SW 1271 (cell line): ENCODE data around the gene BCAS3.

ENCODE experiments used
- DNase-seq, 2 experiments: peaks; one replicate each; lab custom pipeline; 2025; lab: John Stamatoyannopoulos, UW

BCAS3 gene

DNA sequence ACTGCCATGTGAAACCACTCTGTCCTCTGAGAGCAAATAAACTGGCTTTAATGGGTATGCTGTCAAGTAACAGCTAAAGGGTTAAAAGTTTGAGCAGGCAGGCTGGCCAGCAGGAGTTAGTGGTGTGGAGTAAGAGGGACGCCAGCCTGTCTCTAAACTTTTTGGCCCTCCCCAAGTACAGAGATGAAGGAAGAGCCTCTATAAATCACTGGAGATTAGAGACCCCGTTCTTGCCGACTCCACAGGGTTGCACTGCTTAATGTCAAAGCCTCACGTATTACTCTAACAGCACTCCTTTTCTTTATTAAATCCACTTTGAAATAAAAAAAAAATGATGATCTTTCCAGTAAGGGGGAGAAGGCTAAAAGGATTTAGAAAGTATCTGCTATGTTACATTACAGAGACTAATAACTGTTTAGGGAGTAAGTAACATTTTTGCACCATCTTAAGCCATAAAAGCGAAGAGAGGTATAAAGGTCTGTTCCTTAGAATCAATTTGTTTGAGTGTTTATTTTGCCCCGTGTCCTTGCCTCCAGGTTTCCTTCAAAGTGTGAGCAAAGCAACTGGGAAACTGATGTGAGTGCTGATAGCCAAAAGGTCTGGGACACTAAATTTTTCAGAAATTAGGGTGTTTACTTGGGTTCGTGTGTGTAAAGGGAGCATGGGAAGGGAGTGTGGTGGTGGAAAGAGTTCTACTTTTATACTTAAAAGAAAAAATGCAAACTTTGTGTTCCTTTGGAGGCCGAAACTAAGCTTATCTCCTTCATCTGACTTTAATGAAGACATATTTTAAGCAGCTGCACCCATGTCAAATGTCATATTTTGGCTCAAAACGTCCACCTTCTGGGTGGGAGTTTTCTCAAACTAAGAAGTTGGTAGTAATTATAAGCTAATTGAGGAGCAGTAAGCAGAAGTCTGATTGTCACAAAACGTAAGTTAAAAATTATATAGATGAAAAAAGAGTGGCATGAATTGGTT, 612.0 kb downstream of the BCAS3 start:
- DNase-seq = no peak

GRCh38 chr17:61291451-61292285, 614.0 kb downstream of the BCAS3 start:
- DNase-seq = no peak

GRCh38 chr17:61294286-61294685, 616.6 kb downstream of the BCAS3 start:
- DNase-seq = no peak

DNA sequence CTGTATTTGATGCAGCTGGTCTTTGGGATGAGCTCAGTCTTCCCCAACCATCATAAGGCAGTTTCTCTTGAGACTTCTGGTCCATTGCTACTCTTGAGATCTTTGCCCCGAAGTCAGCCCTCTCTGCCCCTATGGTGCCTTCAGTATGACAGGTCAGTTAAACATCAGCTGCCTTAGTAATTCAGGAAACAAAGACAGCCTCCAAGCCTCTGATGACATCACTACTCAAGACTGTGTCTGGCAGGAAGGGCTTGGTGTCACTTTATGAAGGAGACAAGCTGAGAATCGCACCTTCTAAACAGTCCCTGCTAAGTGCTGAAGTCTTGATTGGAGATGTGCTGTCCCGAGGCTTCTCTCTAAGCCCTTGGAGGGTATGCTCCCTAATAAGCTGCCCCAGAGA, 617.1 kb downstream of the BCAS3 start:
- no peak for DNase-seq

GRCh38 chr17:61296058-61296457, 618.4 kb downstream of the BCAS3 start:
- DNase-seq = no peak

DNA sequence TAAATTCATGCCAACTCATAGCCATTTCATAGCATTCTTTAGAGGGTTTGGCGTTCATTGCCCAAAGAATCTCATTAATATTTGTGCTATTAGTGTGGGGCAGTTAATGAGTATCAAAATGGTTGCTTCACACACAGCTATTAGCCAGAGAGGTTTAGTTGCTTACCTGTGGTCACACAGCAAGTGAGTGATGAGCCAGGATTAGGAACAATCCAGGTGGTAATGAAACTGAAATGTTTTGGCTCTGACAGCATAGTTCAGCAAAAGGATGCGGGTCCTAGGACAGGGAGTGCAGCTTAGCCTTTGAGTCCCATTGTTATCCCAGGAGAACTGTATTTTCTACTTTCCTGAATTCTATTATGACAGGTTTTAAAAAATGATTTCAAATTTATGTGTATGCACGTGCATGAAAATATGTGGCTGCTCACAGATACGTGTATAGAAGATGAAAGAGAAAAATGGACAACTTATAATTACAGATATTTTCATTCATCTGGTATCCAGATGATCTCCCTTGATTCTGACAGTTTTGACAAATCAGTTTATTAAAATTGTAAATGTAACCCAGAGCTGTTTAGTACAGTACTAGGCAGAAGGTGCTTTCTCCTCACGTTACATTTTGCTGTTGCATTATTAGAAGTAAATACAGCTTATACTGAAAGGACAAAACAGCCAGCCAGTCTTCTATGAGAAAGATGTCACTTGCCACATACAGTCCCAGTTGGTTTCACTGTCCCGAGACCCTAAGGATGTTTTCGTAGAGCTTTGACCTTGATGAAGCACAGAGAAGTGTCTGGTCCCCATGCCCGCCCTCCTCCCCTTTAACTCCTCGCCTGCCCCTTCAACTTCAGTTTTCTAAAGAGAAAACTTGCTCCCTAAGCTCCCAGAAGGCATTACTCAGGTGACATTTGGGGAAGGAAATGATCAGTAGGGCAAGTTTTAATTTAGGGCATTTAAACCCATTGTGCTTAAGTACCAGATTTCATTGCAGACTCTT, 622.2 kb downstream of the BCAS3 start:
- no peak for DNase-seq

- no peak for DNase-seq
These were observed 625.5 kb downstream of the BCAS3 start for GRCh38 chr17:61302953-61303816.

DNA sequence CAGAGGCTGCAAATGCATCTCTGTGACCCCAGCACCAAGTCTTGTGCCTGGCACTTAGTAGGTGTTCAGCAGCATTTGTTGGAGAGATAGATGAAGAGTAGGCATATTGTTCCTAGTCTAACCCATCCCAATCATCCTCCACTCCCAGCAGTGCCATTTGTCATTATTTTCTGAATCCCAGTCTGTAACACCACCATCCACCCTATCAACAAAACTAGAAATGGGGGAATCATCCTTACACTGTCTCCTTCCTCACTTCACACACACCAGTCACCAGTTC, 626.1 kb downstream of the BCAS3 start:
- no peak for DNase-seq

DNA sequence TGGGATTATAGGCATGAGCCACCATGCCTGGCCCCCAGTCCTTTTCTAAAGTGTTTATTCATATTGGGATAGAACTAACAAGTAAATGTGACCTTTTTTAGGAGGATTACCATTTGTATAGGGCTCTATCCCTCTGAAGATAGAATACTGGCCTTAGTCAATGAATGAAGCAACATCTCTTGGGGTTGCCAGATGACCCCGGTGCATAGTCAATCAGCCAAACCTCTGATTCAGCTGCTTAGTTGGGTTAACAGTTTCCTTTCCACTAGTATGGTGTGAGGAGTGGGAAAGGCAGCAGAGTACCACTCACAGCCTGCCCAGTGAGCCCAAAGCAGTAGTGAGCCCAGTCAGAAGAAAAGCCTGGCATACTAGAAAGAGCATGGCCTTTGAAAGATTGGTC, 627.4 kb downstream of the BCAS3 start:
- DNase-seq = no peak

DNA sequence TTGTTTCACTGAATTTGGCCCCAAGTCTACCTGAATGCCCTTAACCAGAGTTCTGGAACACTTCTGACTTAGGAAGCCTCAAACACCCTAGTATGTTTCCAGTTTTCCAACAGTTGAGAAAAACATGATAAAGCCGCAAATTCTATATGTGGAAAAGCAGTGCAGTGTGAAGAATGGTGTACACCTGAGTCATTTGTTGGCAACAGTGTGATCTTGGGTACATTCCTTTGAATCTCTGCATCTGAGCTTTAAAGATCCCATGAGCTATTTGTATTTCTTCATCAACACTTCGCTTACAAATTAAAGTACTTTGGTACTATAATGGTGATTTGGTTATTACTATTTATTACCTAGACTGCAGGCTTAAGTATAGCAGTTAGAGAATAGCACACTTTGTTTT, 628.4 kb downstream of the BCAS3 start:
- DNase-seq = no peak

DNA sequence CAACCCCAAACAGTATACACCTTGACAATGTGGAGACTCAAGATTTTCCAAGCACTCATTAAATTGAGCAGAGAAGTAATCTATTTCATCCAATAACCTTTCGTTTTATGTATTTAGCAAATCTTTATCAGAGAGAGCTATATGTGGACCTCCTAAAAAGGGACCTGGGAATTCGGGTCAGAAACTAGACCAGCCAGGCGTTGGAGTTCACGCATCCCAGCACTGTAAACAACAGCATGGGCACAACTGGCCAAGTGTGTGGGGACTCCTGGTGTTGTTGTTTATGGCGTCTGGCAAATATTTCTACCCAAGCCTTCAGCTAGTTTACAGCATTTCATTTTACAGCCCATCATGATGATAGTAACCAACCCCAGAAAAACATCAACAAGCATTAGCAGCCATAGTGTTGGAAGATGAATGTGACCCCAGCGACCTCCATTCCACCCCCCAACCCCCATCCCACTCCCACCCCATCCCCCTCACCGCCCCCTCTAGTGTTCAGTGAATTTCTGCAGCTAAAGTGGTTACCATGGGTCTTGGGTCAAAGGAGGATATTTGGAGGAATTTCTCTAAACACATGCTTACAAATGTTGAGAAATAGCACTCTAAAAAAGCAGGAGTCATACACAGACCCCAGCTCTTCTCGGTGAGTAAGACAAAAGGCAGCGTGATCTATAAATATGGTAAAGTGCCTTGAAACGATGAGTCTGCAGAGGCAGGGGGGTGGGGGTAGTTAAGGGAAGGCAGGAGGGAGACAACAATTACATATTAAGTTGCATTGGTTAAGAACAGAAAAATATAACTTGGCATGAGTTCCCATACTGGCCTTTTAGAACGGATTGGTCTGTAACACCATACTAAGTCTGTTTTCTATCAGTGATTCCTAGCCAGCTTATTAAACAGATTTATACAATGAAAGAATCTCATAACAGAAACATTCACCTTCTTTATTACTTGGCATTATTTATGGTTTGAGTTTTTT, 630.5 kb downstream of the BCAS3 start:
- DNase-seq = no peak

DNA sequence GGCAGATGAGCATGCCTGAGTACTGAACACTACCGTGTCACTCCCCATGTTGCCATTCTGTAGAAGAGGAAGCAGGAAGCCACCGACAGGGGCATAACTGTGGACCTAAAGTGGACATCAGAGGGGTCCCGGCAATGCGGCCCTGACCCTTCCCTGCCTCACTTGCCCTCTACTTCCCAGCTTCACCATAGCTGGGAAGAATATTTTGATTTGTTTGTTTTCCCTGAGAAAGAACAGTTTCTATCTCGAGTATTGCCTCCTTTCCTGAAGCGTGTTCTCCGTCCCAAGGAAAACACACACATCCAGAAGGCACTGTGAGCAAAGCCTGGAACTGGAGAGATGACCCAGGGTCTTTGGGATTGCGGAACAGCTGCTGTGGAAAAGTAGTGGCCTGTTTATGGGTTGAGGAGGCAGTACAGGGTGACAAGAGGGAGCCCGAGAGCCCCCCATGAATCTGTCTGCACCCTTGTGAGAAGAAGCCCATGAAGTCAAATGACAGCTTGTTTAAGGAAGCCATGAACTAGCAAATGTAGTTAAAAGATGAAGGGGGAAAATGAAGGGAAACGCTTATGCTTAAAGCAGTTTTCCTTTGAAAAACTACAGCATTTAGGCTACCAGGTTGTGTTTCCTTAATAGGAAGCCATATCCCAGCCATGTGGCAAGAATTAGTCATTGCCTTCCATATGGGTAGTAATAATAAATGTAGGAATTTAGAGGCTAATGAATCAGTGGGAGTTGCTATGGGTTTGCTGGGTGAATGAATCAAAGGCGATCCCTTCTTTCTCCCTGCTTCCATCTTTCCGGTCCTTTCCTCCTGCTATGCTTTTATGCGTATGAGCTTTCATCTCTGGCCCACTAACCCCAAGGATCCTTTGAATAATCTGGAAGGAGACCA, 632.0 kb downstream of the BCAS3 start:
- DNase-seq = no peak

- no peak for DNase-seq
These were observed 632.9 kb downstream of the BCAS3 start for GRCh38 chr17:61310590-61310989.

DNA sequence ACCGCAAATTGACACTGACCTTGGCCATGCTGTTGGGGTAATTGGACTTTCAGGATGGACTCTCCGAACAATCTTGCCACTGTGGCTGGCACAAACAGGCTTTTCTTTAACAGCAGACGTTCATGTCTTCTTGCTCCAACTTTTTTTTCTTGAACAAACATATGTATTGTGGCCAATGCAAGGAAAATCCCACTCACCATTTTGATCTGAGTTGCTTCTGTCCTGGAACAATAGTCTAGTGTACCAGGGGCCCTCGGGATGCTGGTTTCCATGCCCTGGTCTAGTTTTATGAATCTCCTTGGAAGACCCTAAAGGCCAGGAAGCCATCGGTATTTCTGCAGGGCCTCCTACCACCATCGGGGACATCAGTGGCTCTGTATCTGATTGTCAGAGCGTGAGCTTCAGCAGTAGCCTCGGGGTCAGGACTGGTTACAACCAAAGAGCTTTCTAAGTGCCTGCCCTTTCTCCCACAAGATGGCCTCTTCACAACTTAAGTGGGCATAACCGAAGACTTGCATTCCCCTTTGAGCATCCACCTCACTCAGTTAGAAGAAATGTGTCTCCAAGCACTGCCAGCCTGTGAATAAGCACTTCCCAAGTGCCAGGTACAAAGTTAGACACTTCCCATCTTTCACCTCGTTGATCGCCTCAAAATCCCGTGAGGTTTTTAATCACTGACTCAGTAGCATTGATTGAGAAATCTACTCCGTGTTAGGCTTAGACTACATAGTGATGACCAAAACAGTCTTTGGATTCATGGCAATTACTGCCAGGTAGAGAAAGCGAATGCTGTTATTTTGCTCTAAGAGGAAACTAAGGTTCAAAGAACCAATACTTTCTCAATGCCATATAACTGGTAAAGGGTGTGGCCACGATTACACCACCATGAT, 635.0 kb downstream of the BCAS3 start:
- DNase-seq = no peak

- DNase-seq = no peak
These were observed 636.0 kb downstream of the BCAS3 start for GRCh38 chr17:61313461-61314326.

DNA sequence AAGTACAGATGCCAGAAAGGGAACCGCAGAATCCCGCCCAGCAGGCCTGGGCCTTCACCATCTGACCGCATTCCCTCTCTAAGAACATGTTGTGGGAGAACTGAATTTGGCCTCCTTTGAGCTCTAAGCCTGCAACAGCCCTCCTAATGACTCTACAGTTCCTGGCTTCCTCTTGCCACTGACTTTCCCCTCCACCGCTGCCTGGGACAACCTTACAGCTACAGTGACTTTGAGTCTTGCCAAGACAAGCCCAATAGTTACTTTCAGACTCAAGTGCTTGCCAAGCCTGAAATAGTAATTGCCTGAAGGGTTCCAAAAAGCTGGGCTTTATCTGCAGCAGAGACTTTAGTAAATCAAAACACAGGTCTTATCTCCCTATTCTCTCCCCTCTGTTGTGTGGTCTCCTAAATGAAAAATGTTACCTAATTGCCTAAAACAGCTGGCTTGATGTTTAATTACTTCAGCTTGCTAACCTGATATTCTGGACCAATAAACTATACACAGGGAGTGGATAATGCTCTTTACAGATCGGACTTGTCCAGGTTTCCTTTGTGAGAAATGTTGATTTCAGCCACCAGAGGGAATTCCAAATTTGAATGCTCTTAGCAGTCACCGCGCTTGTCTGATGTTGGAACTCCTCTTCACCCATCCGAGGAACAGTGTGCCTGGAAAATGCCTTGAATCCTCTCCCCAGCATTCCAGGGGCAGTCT, 636.9 kb downstream of the BCAS3 start:
- no peak for DNase-seq
